ENCODE measurements around the gene DNM3.

GRCh38 chr1:171922999-171923398, 81.7 kb downstream of the DNM3 start:
- TF ChIP-seq CTCF (IDR thresholded peaks at IDR 0.05) (no peak), POLR2A (IDR thresholded peaks at IDR 0.05) (no peak)

Measured in lower leg skin (tissue), 3 donors.